Activated CD8-positive, alpha-beta memory T cell treated with anti-CD3 and anti-CD28 coated beads, Interleukin-2, amount 50 U/mL, for 24 hours (primary cell): ENCODE data around the gene BICRAL.
A peak's percentile ranks its signal among the peaks of the same experiment; 100 is the strongest.
"Not testable (repeated sequence)": the region's sequence is repeated elsewhere in the genome, so short reads cannot be mapped to it uniquely, and the experiment has no call there.

Source experiments
- DNase-seq: peaks from one replicate; pipeline ENCODE4 v3.0.0-alpha.2; 2020; ENCODE audit errors: extremely low read depth

The BICRAL gene

DNA sequence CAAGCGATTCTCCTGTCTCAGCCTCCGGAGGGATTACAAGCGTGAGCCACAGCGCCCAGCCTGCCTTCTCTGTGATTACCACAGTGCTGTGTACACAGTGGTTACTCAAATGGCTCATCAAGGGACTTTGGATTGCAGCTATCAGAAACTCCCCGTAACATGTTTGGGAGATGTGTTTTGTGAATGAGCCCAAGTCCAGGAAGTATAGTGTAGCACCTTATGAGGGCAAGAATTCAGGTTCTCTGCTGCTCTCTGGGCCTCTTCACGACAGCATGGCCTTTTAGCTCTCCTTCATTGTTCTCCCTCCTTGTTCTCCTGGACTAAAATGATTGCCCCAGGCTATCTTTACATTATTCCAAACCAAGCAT, 63.5 kb downstream of the BICRAL start:
- DNase-seq: no peak

DNA sequence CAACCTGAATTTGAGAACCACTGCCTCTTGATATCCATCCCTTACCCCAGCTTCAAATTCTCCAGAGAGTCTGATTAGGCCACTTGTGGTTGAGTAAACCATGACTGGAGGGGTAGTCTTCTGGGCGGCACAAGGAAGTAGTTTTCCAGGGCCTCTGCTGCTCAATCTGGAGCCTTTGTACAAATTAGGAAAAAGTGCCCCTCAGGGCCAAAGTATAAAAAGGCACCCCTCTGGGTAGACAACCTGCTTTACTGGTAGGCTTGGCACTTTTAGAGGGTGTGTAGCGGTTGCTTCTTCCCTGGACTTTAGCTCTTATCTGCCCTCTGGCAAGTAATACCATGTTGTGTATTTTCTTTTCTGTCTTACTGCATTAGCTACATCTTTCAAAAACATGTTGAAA, 64.7 kb downstream of the BICRAL start:
- no peak for DNase-seq

DNA sequence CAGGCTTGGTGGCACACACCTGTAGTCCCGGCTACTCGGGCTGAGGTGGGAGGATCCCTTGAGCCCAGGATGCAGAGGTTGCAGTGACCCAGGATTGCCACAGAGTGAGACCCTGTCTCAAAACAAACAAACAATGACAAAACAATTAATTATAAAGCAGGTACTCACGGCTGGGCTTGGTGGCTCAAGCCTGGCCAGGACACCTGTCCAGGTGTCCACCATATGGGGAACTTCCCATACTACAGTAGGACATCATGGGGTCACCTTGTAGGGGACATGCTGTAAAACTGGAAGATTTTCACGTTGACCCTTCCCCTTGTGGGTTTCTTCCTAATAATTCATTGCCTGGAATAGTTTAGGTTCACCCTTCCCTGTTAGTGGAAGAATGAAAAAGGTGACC, 66.8 kb downstream of the BICRAL start:
- DNase-seq: no peak

DNA sequence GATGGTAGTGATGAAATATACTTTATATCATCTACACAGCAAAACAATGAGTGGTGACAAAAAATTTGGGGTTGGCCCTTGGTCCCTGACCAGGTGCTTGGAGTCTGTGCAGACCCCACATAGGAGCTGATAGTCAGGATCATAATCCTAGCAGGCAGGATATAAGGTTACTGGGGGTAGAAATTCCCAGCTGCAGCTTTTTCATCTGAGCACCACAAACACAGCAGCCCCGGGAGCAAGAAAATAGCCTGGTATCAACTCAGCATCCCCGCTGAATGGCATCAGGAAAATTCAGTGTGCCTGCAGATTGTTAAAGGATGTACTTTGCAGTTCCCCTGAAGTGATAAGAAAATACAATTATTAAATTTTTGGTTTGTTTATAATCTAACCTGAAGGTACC, 69.7 kb downstream of the BICRAL start:
- DNase-seq: no peak

DNA sequence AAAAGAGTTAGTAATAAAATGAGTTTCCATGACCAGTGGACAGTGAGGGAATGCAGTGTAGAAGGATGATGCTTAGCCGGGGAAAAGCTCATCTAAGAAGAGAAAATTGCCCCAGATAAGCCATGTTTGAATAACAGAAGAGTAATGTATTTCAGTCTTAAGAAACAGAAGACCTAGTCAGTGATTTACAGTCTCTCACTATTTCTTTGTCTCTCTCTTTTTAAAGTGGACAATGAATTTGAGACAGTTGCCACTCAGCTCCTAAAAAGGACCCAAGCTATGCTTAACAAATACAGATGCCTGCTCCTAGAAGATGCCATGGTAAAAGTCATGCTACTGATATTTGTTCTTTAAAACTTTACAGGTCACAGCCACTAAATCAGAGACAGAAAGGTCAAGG, 78.2 kb downstream of the BICRAL start:
- no peak for DNase-seq

DNA sequence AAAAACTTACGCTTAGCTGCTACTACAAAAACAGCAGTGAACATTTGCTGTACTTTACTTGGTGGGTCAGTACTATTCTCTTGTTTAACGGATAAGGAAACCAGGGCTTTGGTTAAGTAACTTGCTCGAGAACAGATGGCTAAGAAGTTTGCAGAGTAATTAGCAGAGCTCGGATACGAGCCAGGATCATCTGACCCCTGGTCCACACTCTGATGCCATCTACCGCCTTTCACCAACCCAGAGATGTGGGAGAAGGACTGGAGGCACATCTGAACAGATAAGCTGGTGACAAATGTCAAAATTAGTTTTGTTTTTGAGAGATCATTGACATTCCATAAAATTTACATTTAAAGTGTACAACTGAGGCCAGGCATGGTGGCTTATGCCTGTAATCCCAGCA, 78.6 kb downstream of the BICRAL start:
- DNase-seq: no peak

DNA sequence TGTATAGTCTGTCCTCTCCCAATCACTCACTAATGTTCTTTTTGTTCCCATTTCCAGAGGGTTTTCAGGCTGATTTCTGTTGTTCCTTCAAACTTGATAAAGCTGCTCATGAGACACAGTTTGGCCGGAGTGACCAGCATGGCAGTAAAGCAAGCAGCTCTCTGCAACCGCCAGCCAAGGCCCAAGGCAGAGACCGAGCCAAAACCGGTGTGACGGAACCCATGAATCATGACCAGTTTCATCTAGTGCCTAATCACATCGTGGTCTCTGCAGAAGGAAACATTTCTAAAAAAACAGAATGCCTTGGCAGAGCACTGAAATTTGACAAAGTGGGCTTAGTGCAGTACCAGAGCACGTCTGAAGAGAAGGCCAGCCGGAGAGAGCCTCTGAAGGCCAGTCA, 82.8 kb downstream of the BICRAL start:
- DNase-seq: no peak

DNA sequence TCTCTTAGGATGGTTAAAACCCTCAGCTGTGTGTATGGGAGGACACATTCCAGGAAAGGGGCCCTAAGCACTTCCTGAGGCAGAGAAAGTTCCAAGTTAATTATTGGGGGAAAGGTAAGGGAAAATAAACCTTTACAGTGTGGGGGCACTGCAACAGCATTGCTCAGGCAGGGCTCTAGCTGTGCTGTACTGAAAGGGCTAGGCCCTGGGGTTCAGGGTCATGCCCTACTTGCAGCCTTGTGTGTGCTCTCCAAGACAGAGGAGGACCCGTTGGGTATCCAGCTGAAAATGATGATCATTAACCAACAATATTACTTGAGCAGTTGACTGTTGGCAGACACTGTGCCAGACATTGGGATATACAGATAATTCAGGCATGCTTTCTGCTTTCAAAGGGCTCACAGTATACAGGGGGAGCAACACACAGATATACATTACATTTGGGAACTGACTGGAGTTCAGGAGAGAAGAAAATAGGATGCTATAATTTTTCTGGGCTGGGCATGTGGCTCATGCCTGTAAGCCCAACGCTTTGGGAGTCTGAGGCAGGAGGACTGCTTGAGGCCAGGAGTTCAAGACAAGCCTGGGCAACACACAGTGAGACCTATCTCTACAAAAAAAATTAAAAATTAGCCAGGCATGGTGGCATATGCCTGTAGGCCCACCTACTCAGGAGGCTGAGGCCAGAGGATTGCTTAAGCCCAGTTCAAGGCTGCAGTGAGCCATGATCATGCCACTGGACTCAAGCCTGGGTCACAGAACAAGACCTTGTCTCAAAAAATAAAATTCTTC, 88.5 kb downstream of the BICRAL start:
- no peak for DNase-seq

DNA sequence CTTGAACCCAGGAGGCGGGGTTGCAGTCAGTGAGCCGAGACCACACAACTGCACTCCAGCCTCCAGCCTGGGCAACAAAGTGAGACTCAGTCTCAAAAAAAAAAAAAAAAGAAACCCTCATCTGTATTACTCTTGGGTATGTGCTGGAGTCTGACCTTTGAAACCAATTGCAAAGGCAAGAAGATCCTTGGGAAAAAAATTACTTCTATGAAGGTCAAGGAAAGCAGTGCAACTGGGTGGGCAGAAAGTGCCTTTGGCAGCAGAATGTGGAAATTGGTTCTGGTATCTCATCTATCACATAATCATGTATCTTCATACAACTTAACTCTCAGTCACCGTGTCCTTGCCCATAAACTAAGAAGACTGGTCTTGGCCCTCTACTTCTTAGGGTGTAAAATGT, 89.9 kb downstream of the BICRAL start:
- DNase-seq: no peak

DNA sequence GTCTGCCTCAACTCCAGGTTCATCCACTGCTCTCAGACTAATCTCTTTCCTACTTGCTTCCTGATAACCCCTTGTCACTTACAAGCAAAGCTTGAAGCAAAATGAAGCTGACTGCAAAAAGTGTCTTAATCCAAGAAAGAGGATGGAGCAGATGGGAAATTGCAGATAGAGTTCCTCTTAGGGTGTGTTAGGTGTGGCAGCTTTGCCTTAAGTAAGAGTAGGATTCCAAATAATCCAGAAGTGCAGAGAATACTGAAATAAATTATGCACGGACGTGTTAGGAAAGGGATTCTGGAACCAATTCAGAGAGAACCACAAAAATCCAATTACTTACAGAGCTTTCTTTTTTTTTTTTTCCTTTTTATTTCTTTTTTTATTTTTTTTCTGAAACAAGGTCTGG, 91.5 kb downstream of the BICRAL start:
- DNase-seq: no peak

DNA sequence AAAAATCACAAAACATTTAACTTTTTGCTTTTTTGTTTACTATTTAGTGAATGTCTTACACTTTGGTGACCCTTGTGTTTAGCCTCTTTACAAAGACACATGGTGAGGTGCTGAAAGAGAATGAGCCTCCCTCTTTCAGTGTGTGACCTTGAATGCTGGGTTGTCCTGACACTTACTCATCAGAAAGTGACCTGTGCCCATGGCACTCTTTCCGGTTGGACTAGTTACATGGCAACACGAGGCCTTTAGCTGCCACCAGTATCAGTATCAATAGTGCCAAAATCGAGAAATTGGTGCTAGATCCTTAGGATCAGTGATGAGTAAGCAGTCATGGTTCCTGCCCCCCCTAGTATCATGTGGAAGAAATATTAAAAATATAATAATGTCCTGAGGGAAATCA, 95.8 kb downstream of the BICRAL start:
- no peak for DNase-seq

DNA sequence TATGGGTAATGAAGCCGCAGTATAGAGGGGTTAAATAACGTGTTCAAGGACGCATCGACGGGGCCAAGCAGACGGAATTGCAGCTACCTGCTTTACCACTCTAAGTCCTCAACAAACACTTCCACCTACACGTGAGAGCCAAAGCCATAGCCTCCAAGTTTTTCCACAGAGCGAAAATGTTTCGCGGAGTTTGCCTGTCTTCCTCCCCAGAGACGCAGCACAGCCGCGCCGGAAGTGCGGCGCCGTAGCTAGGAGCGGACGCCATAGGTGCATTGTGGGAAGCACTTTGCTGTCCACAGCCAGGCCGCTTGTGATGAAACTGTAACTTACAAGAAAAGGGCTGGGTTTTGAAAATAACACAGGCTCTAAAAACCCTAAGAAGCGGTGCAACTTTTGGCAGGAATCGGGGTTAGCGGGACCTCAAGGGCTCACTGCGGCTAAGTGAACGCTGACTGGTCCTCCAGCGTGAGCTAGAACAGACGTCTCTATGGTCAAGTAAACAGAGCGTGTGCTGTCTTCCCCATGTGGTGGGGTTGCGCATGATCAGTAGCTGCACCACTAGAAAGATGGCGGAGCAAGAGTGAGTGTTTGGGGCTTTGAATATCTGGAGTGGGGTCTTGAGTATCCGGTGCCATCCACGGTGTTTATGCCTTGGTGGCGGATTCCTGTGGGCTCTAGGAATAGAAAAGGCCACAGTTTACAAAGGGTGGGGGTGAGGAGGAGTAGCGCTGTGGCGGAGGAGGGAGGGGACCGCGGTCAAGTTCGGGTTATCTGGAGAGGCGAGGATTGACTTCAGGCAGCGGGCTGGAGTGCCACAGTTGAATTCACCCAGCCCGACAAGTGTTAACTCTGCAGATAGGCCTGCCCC, 97.8 kb downstream of the BICRAL start, which contains the start of gene RPL7L1:
TSS of gene RPL7L1 (plus strand) at position 245 of the 868 bp plus-strand sequence. CDS start at position 540, 295 bp downstream.
- DNase-seq: peak; percentile 70

DNA sequence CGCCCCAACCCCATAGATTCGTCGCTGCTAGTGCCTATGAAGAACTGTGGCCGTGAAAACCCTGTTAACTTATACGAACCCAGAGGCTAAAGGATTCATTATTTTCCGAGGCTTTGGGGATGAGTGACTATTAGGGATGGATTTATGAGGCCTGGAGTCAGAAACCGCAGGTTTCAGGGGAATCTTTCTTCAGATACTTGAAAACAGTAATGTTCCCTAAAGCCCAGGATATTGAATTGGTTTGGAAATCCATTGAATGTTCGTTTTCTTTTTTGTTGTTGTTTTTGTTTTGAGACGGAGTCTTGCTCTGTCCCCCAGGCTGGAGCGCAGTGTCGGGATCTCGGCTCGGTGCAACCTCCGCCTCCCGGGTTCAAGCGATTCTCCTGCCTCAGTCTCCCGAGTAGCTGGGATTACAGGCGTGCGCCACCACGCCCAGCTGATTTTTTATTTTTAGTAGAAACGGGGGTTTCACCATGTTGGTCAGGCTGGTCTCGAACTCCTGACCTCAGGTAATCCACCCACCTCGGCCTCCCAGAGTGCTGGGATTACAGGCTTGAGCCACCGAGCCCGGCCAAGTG, 98.5 kb downstream of the BICRAL start:
- DNase-seq: not testable (repeated sequence)

DNA sequence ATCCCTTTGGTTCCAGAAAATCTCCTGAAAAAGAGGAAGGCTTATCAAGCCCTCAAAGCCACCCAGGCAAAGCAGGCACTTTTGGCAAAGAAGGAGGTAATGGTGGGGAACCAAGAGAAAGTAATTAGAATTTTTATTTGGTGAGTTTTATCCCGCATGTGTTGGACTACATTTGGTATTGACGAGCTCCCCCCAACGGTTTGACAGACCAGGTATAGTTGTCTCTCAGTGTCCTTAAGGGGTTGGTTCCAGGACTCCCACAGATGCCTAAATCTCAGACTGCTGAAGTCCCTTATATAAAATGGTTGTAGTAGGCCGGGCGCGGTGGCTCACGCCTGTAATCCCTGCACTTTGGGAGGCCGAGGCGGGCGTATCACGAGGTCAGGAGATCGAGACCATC, 99.0 kb downstream of the BICRAL start:
- not testable (repeated sequence) for DNase-seq

DNA sequence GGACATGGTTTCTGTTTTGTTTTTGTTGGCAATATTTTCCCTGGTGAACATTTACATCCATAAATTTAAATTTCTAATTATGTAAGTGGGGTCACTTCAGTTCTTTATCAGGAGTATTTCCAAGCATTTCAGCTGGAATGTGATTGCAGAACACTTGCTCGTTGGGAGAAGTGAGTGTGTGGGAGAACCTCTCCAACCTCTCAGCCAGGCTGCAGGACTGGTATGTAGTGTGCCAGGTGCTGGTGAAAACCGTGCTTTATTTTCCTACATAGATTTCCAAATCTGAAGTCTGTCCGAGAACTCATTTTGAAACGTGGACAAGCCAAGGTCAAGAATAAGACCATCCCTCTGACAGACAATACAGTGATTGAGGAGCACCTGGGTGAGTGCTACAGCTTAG, 103.8 kb downstream of the BICRAL start:
- DNase-seq: no peak

DNA sequence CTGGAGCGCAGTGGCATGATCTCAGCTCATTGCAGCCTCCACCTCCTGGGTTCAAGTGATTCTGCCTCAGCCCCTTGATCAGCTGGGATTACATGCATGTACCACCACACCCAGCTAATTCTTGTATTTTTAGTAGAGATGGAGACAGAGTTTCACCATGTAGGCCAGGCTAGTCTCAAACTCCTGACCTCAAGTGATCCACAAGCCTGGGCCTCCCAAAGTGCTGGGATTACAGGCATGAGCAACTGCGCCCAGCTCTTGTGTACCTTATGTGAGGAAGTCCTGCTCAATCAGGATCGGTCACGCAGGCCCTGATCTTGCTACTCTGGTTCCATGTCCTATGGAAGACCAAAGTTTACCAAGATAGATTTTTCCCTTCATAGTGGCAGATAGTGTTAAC, 106.3 kb downstream of the BICRAL start:
- not testable (repeated sequence) for DNase-seq

DNA sequence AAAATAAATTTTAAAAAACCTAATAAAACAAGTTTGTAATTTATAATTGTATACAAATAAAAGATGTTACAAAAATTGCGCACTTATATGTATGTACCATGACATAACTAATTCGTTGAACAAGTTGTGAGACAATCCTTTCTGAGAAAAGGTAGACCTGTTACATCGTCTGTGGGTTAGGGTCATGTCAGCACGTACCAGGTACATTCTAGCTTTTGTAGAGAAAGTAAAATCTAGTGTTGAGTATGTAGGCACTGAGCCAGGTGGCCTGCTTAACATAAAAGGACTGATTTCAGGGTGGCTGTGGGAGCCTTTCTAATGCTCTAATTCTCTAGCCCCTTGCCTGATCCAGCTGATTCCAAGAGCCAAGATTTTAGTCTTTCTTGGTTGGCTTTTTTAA, 108.0 kb downstream of the BICRAL start:
- DNase-seq: no peak

DNA sequence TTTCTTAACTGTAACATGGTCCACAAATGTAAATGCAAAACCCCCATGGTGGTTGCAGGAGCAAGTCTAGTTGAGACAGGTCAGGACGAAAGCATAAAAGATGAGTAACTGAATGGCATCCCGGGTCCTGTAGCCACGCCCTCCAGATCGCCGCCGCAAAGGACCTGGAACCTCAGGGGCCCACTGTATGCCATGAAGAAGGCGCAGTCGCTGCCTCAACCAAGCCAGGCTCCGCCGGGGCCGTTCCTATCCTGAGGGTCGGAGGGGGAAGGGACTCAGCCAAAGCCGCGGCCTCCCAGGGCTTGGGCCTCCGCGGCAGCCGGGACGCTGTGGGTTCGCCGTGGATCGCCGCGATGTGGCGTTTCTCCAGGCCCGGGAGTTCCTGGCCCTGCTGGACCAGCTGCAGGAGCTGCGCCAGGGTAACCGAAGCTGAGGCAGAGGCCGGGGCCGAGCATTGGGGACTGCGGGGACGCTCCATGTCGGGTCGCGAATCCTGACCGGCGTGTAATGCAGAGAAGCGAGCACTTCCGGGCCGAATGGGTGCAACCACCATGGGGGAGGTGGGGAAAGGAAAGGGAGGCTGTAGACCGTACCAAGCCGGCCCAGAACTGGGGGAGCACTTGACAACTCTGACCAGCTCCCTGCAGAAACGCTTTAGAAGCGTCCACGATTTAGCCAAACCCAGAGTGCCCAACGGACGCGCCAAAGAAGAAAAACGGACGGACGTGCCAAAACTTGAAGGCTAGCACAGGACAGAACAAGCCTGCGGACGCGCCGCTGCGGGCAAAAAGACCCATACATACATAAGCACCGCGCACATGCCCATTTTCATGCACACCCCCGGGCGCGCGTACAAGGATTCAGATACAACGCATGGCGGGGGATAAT, 108.7 kb downstream of the BICRAL start:
- peak; percentile 86 for DNase-seq

DNA sequence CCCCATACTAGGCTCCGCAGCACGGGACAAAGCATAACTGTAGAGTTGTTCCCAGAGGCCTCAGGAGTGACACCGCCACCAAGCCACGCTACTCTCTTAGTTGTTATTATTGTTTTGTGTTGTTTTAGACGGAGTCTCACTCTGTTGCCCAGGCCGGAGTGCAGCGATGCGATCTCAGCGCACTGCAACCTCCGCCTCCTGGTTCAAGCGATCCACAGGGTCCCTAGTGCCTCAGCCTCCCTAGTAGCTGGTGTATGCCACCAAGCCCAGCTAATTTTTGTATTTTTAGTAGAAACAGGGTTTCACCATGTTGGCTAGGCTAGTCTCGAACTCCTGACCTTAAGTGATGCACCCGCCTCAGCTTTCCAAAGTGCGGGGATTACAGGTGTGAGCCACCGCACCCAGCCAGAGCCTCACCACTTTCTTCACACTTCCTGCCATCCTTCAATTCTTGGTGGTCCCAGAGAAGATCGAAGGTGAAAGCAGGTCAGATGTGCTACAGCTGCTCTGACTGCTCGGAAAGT, 109.4 kb downstream of the BICRAL start:
- DNase-seq: no peak

DNA sequence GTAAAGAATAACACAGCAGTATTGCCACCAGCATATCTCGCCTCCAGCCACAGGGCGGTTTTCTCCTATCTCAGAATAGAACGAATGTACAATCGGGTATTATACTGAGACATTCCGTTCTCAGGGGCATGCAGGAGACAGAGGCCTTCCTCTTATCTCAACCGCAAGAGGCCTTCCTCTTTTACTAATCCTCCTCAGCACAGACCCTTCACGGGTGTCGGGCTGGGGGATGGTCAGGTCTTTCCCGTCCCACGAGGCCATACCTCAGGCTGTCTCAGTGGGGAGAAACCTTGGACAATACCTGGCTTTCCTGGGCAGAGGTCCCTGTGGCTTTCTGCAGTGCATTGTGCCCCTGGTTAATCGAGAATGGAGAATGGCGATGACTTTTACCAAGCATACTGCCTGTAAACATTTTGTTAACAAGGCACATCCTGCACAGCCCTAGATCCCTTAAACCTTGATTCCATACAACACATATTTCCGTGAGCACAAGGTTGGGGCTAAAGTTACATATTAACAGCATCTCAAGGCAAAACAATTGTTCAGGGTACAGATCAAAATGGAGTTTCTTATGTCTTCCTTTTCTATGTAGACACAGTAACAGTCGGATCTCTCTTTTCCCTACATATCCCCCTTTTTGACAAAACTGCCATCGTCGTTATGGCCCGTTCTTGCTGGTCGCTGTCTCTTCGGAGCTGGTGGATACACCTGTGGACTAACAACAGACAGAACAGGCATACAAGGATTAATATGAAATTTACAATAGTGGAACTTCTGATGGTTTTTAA, 112.4 kb downstream of the BICRAL start:
- not testable (repeated sequence) for DNase-seq
